Endothelial cell of umbilical vein (primary cell): ENCODE results near the gene COL15A1. TPM values are rescaled to one million over a fixed set of nuclear protein-coding genes. Genes with fewer than 3 reads are reported as not detected.

Experiments
- BruUV-seq: library from RNA; stranded (reverse); fragments of 400-500 nt; replicated peaks from 2 replicates; lab custom pipeline; 2021; lab: Mats Ljungman, UMichigan
- CTCF ChIA-PET: fragments of 300-600, 350-600 bp; sonication (Branson Sonifier 250); formaldehyde crosslinking; loops from one replicate; lab custom pipeline; 2021; ENCODE audit warnings: antibody characterized with exemption, inconsistent platforms; lab: Charles Lee
- POLR2A ChIA-PET: fragments of 300-600, 350-600 bp; sonication (Branson Sonifier 250); formaldehyde crosslinking; loops from one replicate; lab custom pipeline; 2021; ENCODE audit warnings: antibody characterized with exemption, inconsistent platforms; lab: Charles Lee
- DNase-seq: peaks from one replicate; pipeline ENCODE4 v3.0.0-alpha.2; 2011; ENCODE audit warnings: low read depth, low spot score
- FAIRE-seq: peaks from 2 replicates; lab custom pipeline; 2011; peaks lifted over from hg19 to GRCh38; lab: Jason Lieb, UNC
- H2AFZ ChIP-seq: 2 replicates; pipeline ENCODE4 v1.6.0; 2012; ENCODE audit warnings: low read depth, low read length, control low read depth, inconsistent platforms
- H3K27ac ChIP-seq: 2 replicates; pipeline ENCODE4 v1.5.1; 2011; ENCODE audit warnings: low read depth, mild to moderate bottlenecking, control low read depth, low read length, moderate library complexity; ENCODE audit not compliant: insufficient read depth
- H3K27me3 ChIP-seq, 2 experiments: 2 replicates each; pipeline versions ENCODE4 v1.6.0 to v1.6.1; 2011; ENCODE audit warnings: low read length in 2 of 2, mixed read lengths in 1 of 2; ENCODE audit not compliant: control insufficient read depth in 2 of 2, insufficient read depth in 2 of 2
- H3K36me3 ChIP-seq, 2 experiments: 2 replicates in 1 of 2; 3 replicates in 1 of 2; pipeline ENCODE4 v1.5.1; 2011; ENCODE audit warnings: low read length in 2 of 2, mild to moderate bottlenecking in 1 of 2, moderate library complexity in 1 of 2; ENCODE audit not compliant: control insufficient read depth in 2 of 2, insufficient read depth in 2 of 2; ENCODE audit errors: extremely low read depth in 1 of 2
- H3K4me1 ChIP-seq: 3 replicates; pipeline ENCODE4 v1.5.1; 2011; ENCODE audit warnings: mild to moderate bottlenecking, low read length; ENCODE audit not compliant: control insufficient read depth, insufficient read depth; ENCODE audit errors: extremely low read depth
- H3K4me2 ChIP-seq: 2 replicates; pipeline ENCODE4 v1.6.1; 2011; ENCODE audit warnings: low read length, control low read depth, mixed read lengths; ENCODE audit not compliant: insufficient read depth
- H3K4me3 ChIP-seq, 3 experiments: fragments of 200-600 bp in 1 of 3; sonication (generic), shearing (Covaris generic) in 1 of 3; replicated peaks in 1 of 3; 2 replicates each; pipeline ENCODE4 v1.5.1; 2011 to 2016; ENCODE audit warnings: control low read depth in 3 of 3, low read length in 3 of 3, mild to moderate bottlenecking in 2 of 3, inconsistent platforms in 1 of 3, low read depth in 1 of 3, moderate library complexity in 1 of 3; ENCODE audit not compliant: insufficient read depth in 1 of 3
- H3K79me2 ChIP-seq: 2 replicates; pipeline ENCODE4 v1.6.0; 2012; ENCODE audit warnings: low read length, inconsistent platforms; ENCODE audit not compliant: control insufficient read depth, insufficient read depth
- H3K9ac ChIP-seq: replicated peaks from 2 replicates; pipeline ENCODE3; 2011; ENCODE audit warnings: low read length, control low read depth; ENCODE audit not compliant: insufficient read depth; ENCODE audit errors: extremely low read depth
- H3K9me1 ChIP-seq: replicated peaks from 3 replicates; pipeline ENCODE4 v1.6.0; 2011; ENCODE audit warnings: mild to moderate bottlenecking, low read length; ENCODE audit not compliant: control insufficient read depth, insufficient read depth; ENCODE audit errors: extremely low read depth
- H3K9me3 ChIP-seq: replicated peaks from 2 replicates; pipeline ENCODE4 v1.5.1; 2012; ENCODE audit warnings: low read length, inconsistent platforms; ENCODE audit not compliant: control insufficient read depth, insufficient read depth
- H4K20me1 ChIP-seq: replicated peaks from 2 replicates; pipeline ENCODE3; 2011; ENCODE audit warnings: mild to moderate bottlenecking, low read length; ENCODE audit not compliant: control insufficient read depth, insufficient read depth; ENCODE audit errors: extremely low read depth
- CTCF ChIP-seq, 2 donors: IDR thresholded peaks; 1 replicate in 1 of 2; 2 replicates in 1 of 2; pipeline ENCODE4 v1.5.1; 2011; ENCODE audit warnings: low read length in 2 of 2, mild to moderate bottlenecking in 2 of 2, moderate library complexity in 2 of 2, control low read depth in 1 of 2, inconsistent platforms in 1 of 2, low read depth in 1 of 2; ENCODE audit not compliant: insufficient read depth in 1 of 2; ENCODE audit errors: extremely low read depth in 1 of 2
- EZH2 ChIP-seq: IDR thresholded peaks from 2 replicates; pipeline ENCODE4 v1.6.1; 2012; ENCODE audit warnings: borderline replicate concordance, low read depth, mild to moderate bottlenecking, moderate library complexity, low read length, inconsistent platforms; ENCODE audit not compliant: severe bottlenecking
- FOS ChIP-seq: IDR thresholded peaks from 2 replicates; pipeline ENCODE4 v1.6.1; 2011; ENCODE audit warnings: mild to moderate bottlenecking, low read length, moderate library complexity, borderline replicate concordance; ENCODE audit not compliant: insufficient read depth
- GATA2 ChIP-seq: IDR thresholded peaks from 2 replicates; pipeline ENCODE4 v1.7.0; 2011; ENCODE audit warnings: low read depth, mild to moderate bottlenecking, moderate library complexity, mixed read lengths, low read length; ENCODE audit not compliant: insufficient read length, insufficient read depth
- JUN ChIP-seq: IDR thresholded peaks from 2 replicates; pipeline ENCODE4 v1.6.1; 2011; ENCODE audit warnings: borderline replicate concordance, low read depth; ENCODE audit not compliant: insufficient read length, insufficient read depth
- MYC ChIP-seq: IDR thresholded peaks from one replicate; pipeline ENCODE4 v1.6.1; 2011; ENCODE audit warnings: mild to moderate bottlenecking, low read depth, low read length
- POLR2A ChIP-seq: IDR thresholded peaks from 2 replicates; pipeline ENCODE4 v1.6.1; 2012; ENCODE audit warnings: low read depth, mild to moderate bottlenecking, control low read depth, low read length
- POLR2AphosphoS5 ChIP-seq: IDR thresholded peaks from 2 replicates; pipeline ENCODE4 v1.6.1; 2012; ENCODE audit warnings: low read depth, mild to moderate bottlenecking, control low read depth, low read length, moderate library complexity; ENCODE audit not compliant: insufficient read depth
- dilution Hi-C: fragments of 300-500 bp; cut with MboI; formaldehyde crosslinking; loops from one replicate; pipeline ENCODE4 v1.15.0; 2019; ENCODE audit warnings: low sequenced_read_pairs; ENCODE audit not compliant: extremely low pct_ligation_motif_present
- intact Hi-C: fragments of 100-400 bp; cut with micrococcal nuclease; formaldehyde crosslinking; loops from one replicate; pipeline ENCODE4 v1.10.0; 2022
- polyA plus RNA-seq, 4 experiments: library from polyadenylated mRNA; depleted of rRNA in 3 of 4; stranded (reverse) in 3 of 4; unstranded in 1 of 4; fragments of >200 nt; gene quantifications; 2 replicates each; pipeline versions ENCODE4 v1.2.1 to v1.2.3, GENCODE V29; 2011 to 2012; ENCODE audit warnings: missing spikeins in 1 of 4
- total RNA-seq: library from RNA; stranded (reverse); gene quantifications from 2 replicates; pipeline ENCODE4 v1.2.3, GENCODE V29; 2021
- TF ChIP-seq, protein P1 (sequence below): IDR thresholded peaks from 2 replicates; pipeline ENCODE4 v1.6.1; 2011; ENCODE audit not compliant: insufficient read depth, insufficient read length

The COL15A1 gene
- total and polyA plus RNA-seq, 2 donors (not counting 3 experiments of a cell fraction or from before 2014, with no cell fraction given) = not detected

GRCh38 chr9:99103901-99104458 is 160.3 kb downstream of the COL15A1 start:
- Histone ChIP-seq H3K27ac (no peak overlapping the region), H3K9ac (peak overlapping the region; percentile 22), H2AFZ (peak overlapping the region; percentile 92), H3K9me3 (no peaks in the 10 kb centered on the region), H3K9me1 (no peaks in the 10 kb centered on the region), H4K20me1 (no peaks in the 10 kb centered on the region), H3K4me3 (peak overlapping the region; percentile 42 to 84 (median 57)), H3K4me1 (peaks cover 13% of the 10 kb centered on the region), H3K79me2 (no peaks in the 10 kb centered on the region), H3K4me2 (peak overlapping the region; percentile 75), H3K27me3 (no peaks in the 10 kb centered on the region), H3K36me3 (no peaks in the 10 kb centered on the region)
- FAIRE-seq (no peak), DNase-seq (peak; percentile 24)
- dilution Hi-C loops (no loop called here), intact Hi-C loops (loop anchor here (2.0 kb wide), 3 partner anchors 19 to 717 kb away; partner anchors contain the start of gene NR4A3)
- CTCF ChIA-PET = interaction anchor here (0.7 to 3.1 kb wide), 14 partner anchors 10 to 255 kb away, joined by 3 to 11 read pairs (median 3); no protein-coding TSS in a partner anchor
- BruUV-seq = TSS peak; percentile 50
- POLR2A ChIA-PET = no interaction called here
- TF ChIP-seq GATA2 = no peak
- TF ChIP-seq EZH2 = no peak
- no peak for TF ChIP-seq CTCF (IDR thresholded peaks at IDR 0.05; ENCODE audit: extremely low read depth in 1 of 2, insufficient read depth in 1 of 2, low read depth in 1 of 2, low read length in 2 of 2)
- no peak for TF ChIP-seq FOS
- TF ChIP-seq, protein P1, sequence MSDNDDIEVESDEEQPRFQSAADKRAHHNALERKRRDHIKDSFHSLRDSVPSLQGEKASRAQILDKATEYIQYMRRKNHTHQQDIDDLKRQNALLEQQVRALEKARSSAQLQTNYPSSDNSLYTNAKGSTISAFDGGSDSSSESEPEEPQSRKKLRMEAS = no peak
- no peak for TF ChIP-seq POLR2AphosphoS5
- no peak for TF ChIP-seq JUN
- TF ChIP-seq POLR2A = no peak
- no peak for TF ChIP-seq MYC
